Measurements from ENCODE around the gene REST. TPM values are rescaled to one million over a fixed set of nuclear protein-coding genes. Genes with fewer than 3 reads are reported as not detected.
"Not testable (repeated sequence)": the region's sequence is repeated elsewhere in the genome, so short reads cannot be mapped to it uniquely, and the experiment has no call there.

The REST gene
- total and polyA plus RNA-seq, 5 donors from 2014 or later = 68.0 to 141 (median 128) TPM

DNA sequence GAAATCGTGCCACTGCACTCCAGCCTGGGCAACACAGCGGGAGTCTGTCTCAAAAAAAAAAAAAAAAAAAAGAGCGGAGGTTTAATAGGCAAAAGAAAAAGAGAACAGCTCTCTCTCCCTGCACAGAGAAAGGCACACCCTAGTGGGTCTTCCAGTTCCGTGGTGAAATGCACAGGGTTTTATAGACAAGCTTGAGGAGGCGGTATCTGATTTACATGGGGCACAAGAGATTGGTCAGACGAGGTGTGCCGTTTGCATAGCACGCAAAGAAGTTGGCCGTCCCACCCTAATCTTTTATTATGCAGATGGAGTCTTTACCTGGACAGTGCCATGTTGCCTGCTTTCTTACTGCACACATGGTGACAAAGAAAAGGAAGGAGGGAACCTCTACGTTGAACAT, 33.5 kb upstream of the REST start:
- Mint-ChIP-seq H3K27ac (no peak overlapping the region), H3K9me3 (peaks cover 0 to 1% (median 0%) of the 10 kb centered on the region in 7 donors), H3K4me1 (peaks cover 0 to 2% (median 0%) of the 10 kb centered on the region in 4 donors), H3K27me3 (peaks cover 4% of the 10 kb centered on the region), H3K4me3 (no peak overlapping the region), H3K36me3 (no peaks in the 10 kb centered on the region)
- H3K36me3 ChIP-seq (ENCODE audit: control insufficient read depth, insufficient read depth, low read length) = no peaks in the 10 kb centered on the region
- DNase-seq (no peak), ATAC-seq (ENCODE audit: low read depth in 2 of 2) (no peak)
- no peaks in the 10 kb centered on the region for H3K9me3 ChIP-seq (ENCODE audit: control insufficient read depth in 2 of 2, low read length in 2 of 2)
- H3K4me1 ChIP-seq (ENCODE audit: control insufficient read depth, insufficient read depth, low read length, poor library complexity, severe bottlenecking) = no peaks in the 10 kb centered on the region
- no peaks in the 10 kb centered on the region for H3K27me3 ChIP-seq (ENCODE audit: control insufficient read depth, insufficient read depth, low read length)
- no peak overlapping the region for H3K27ac ChIP-seq (ENCODE audit: insufficient read depth, low read length, poor library complexity, severe bottlenecking)
- no peak overlapping the region for H3K4me3 ChIP-seq (ENCODE audit: low read depth, low read length)

- H3K4me3 Mint-ChIP-seq = no peak overlapping the region
- peaks cover 0 to 1% (median 0%) of the 10 kb centered on the region in 7 donors for H3K9me3 Mint-ChIP-seq
- DNase-seq = no peak
- no peaks in the 10 kb centered on the region for H3K27me3 ChIP-seq (ENCODE audit: control insufficient read depth, insufficient read depth, low read length)
- no peaks in the 10 kb centered on the region for H3K36me3 ChIP-seq (ENCODE audit: control insufficient read depth, insufficient read depth, low read length)
- peaks cover 0 to 2% (median 0%) of the 10 kb centered on the region in 4 donors for H3K4me1 Mint-ChIP-seq
- no peak for ATAC-seq (ENCODE audit: low read depth in 2 of 2)
- no peak overlapping the region for H3K27ac Mint-ChIP-seq
- H3K27ac ChIP-seq (ENCODE audit: insufficient read depth, low read length, poor library complexity, severe bottlenecking) = no peak overlapping the region
- H3K4me1 ChIP-seq (ENCODE audit: control insufficient read depth, insufficient read depth, low read length, poor library complexity, severe bottlenecking) = no peaks in the 10 kb centered on the region
- no peaks in the 10 kb centered on the region for H3K36me3 Mint-ChIP-seq
- no peak overlapping the region for H3K4me3 ChIP-seq (ENCODE audit: low read depth, low read length)
- no peaks in the 10 kb centered on the region for H3K9me3 ChIP-seq (ENCODE audit: control insufficient read depth in 2 of 2, low read length in 2 of 2)
- peaks cover 7% of the 10 kb centered on the region for H3K27me3 Mint-ChIP-seq
Measured at GRCh38 chr4:56874923-56875322, 32.8 kb upstream of the REST start.

GRCh38 chr4:56876264-56876663, 31.4 kb upstream of the REST start:
- no peaks in the 10 kb centered on the region for H3K36me3 Mint-ChIP-seq
- peaks cover 0 to 1% (median 0%) of the 10 kb centered on the region in 7 donors for H3K9me3 Mint-ChIP-seq
- H3K27me3 ChIP-seq (ENCODE audit: control insufficient read depth, insufficient read depth, low read length) = no peaks in the 10 kb centered on the region
- H3K4me1 ChIP-seq (ENCODE audit: control insufficient read depth, insufficient read depth, low read length, poor library complexity, severe bottlenecking) = no peaks in the 10 kb centered on the region
- no peak overlapping the region for H3K4me3 ChIP-seq (ENCODE audit: low read depth, low read length)
- no peak overlapping the region for H3K27ac Mint-ChIP-seq
- no peak overlapping the region for H3K27ac ChIP-seq (ENCODE audit: insufficient read depth, low read length, poor library complexity, severe bottlenecking)
- peaks cover 7% of the 10 kb centered on the region for H3K27me3 Mint-ChIP-seq
- ATAC-seq (ENCODE audit: low read depth in 2 of 2) (no peak), DNase-seq (no peak)
- peaks cover 0 to 2% (median 0%) of the 10 kb centered on the region in 4 donors for H3K4me1 Mint-ChIP-seq
- no peaks in the 10 kb centered on the region for H3K9me3 ChIP-seq (ENCODE audit: control insufficient read depth in 2 of 2, low read length in 2 of 2)
- H3K4me3 Mint-ChIP-seq = no peak overlapping the region
- H3K36me3 ChIP-seq (ENCODE audit: control insufficient read depth, insufficient read depth, low read length) = no peaks in the 10 kb centered on the region

- Histone ChIP-seq H3K27ac (ENCODE audit: insufficient read depth, low read length, poor library complexity, severe bottlenecking) (no peak overlapping the region), H3K36me3 (ENCODE audit: control insufficient read depth, insufficient read depth, low read length) (no peaks in the 10 kb centered on the region), H3K9me3 (ENCODE audit: control insufficient read depth in 2 of 2, low read length in 2 of 2) (no peaks in the 10 kb centered on the region), H3K4me1 (ENCODE audit: control insufficient read depth, insufficient read depth, low read length, poor library complexity, severe bottlenecking) (no peaks in the 10 kb centered on the region), H3K4me3 (ENCODE audit: low read depth, low read length) (no peak overlapping the region), H3K27me3 (ENCODE audit: control insufficient read depth, insufficient read depth, low read length) (no peaks in the 10 kb centered on the region)
- peaks cover 0 to 1% (median 0%) of the 10 kb centered on the region in 7 donors for H3K9me3 Mint-ChIP-seq
- H3K27me3 Mint-ChIP-seq = peaks cover 7% of the 10 kb centered on the region
- DNase-seq = no peak
- H3K4me3 Mint-ChIP-seq = no peak overlapping the region
- no peak for ATAC-seq (ENCODE audit: low read depth in 2 of 2)
- H3K27ac Mint-ChIP-seq = no peak overlapping the region
- H3K4me1 Mint-ChIP-seq = no peaks in the 10 kb centered on the region
- no peaks in the 10 kb centered on the region for H3K36me3 Mint-ChIP-seq
Measured at GRCh38 chr4:56879996-56880395, 27.7 kb upstream of the REST start.

GRCh38 chr4:56880572-56880971, 27.1 kb upstream of the REST start:
- no peaks in the 10 kb centered on the region for H3K4me1 Mint-ChIP-seq
- Histone ChIP-seq H3K4me1 (ENCODE audit: control insufficient read depth, insufficient read depth, low read length, poor library complexity, severe bottlenecking) (no peaks in the 10 kb centered on the region), H3K4me3 (ENCODE audit: low read depth, low read length) (no peak overlapping the region), H3K36me3 (ENCODE audit: control insufficient read depth, insufficient read depth, low read length) (no peaks in the 10 kb centered on the region), H3K9me3 (ENCODE audit: control insufficient read depth in 2 of 2, low read length in 2 of 2) (no peaks in the 10 kb centered on the region), H3K27me3 (ENCODE audit: control insufficient read depth, insufficient read depth, low read length) (no peaks in the 10 kb centered on the region), H3K27ac (ENCODE audit: insufficient read depth, low read length, poor library complexity, severe bottlenecking) (no peak overlapping the region)
- no peak overlapping the region for H3K27ac Mint-ChIP-seq
- H3K4me3 Mint-ChIP-seq = no peak overlapping the region
- H3K27me3 Mint-ChIP-seq = peaks cover 12% of the 10 kb centered on the region
- H3K36me3 Mint-ChIP-seq = no peaks in the 10 kb centered on the region
- H3K9me3 Mint-ChIP-seq = peaks cover 0 to 1% (median 0%) of the 10 kb centered on the region in 7 donors
- no peak for ATAC-seq (ENCODE audit: low read depth in 2 of 2)
- DNase-seq = no peak

DNA sequence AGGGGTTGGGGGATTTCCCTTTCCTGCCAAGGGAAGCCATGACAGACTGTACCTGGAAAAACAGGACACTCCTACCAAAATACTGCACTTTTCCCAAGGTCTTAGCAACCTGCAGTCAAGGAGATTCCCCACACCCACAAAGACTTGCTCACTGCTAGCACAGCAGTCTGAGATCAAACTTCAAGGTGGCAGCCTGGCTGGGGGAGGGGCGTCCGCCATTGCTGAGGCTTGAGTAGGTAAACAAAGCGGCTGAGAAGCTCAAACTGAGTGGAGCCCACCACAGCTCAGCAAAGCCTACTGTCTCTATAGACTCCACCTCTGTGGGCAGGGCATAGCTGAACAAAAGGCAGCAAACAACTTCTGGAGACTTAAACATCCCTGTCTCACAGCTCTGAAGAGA, 23.2 kb upstream of the REST start:
- H3K4me1 Mint-ChIP-seq; H3K27me3 ChIP-seq (ENCODE audit: control insufficient read depth, insufficient read depth, low read length); H3K4me3 Mint-ChIP-seq; H3K9me3 Mint-ChIP-seq; H3K9me3 ChIP-seq (ENCODE audit: control insufficient read depth in 2 of 2, low read length in 2 of 2); H3K4me3 ChIP-seq (ENCODE audit: low read depth, low read length); ATAC-seq (ENCODE audit: low read depth in 2 of 2); H3K4me1 ChIP-seq (ENCODE audit: control insufficient read depth, insufficient read depth, low read length, poor library complexity, severe bottlenecking); H3K27ac Mint-ChIP-seq; H3K36me3 Mint-ChIP-seq; DNase-seq; H3K36me3 ChIP-seq (ENCODE audit: control insufficient read depth, insufficient read depth, low read length); H3K27ac ChIP-seq (ENCODE audit: insufficient read depth, low read length, poor library complexity, severe bottlenecking): not testable (repeated sequence)
- peaks cover 34% of the 10 kb centered on the region for H3K27me3 Mint-ChIP-seq

GRCh38 chr4:56892691-56893090, 15.0 kb upstream of the REST start:
- H3K9me3 Mint-ChIP-seq = peaks cover 0 to 1% (median 0%) of the 10 kb centered on the region in 7 donors
- H3K27me3 Mint-ChIP-seq = peaks cover 13% of the 10 kb centered on the region
- H3K4me1 Mint-ChIP-seq = no peaks in the 10 kb centered on the region
- no peaks in the 10 kb centered on the region for H3K4me1 ChIP-seq (ENCODE audit: control insufficient read depth, insufficient read depth, low read length, poor library complexity, severe bottlenecking)
- DNase-seq = no peak
- no peaks in the 10 kb centered on the region for H3K27me3 ChIP-seq (ENCODE audit: control insufficient read depth, insufficient read depth, low read length)
- H3K4me3 ChIP-seq (ENCODE audit: low read depth, low read length) = no peak overlapping the region
- no peak overlapping the region for H3K27ac ChIP-seq (ENCODE audit: insufficient read depth, low read length, poor library complexity, severe bottlenecking)
- no peaks in the 10 kb centered on the region for H3K36me3 ChIP-seq (ENCODE audit: control insufficient read depth, insufficient read depth, low read length)
- no peak overlapping the region for H3K4me3 Mint-ChIP-seq
- no peak for ATAC-seq (ENCODE audit: low read depth in 2 of 2)
- no peak overlapping the region for H3K27ac Mint-ChIP-seq
- no peaks in the 10 kb centered on the region for H3K9me3 ChIP-seq (ENCODE audit: control insufficient read depth in 2 of 2, low read length in 2 of 2)
- H3K36me3 Mint-ChIP-seq = no peaks in the 10 kb centered on the region

DNA sequence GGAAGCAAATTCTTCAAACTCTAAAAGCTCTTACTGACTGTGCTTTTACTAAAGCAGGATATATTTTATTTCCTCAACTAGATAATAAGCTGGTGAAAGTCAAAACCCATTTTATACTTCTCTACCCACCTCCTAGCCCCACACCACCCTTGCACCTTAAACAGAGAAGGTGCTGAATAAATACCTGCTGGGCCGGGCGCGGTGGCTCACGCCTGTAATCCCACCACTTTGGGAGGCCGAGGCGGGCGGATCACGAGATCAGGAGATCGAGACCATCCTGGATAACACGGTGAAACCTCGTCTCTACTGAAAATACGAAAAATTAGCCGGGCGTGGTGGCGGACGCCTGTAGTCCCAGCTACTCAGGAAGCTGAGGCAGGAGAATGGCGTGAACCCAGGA, 9.9 kb upstream of the REST start:
- H3K36me3 Mint-ChIP-seq; H3K36me3 ChIP-seq (ENCODE audit: control insufficient read depth, insufficient read depth, low read length); H3K27me3 Mint-ChIP-seq; H3K27me3 ChIP-seq (ENCODE audit: control insufficient read depth, insufficient read depth, low read length); ATAC-seq (ENCODE audit: low read depth in 2 of 2); H3K27ac Mint-ChIP-seq; H3K9me3 Mint-ChIP-seq; H3K4me1 ChIP-seq (ENCODE audit: control insufficient read depth, insufficient read depth, low read length, poor library complexity, severe bottlenecking); H3K27ac ChIP-seq (ENCODE audit: insufficient read depth, low read length, poor library complexity, severe bottlenecking); H3K9me3 ChIP-seq (ENCODE audit: control insufficient read depth in 2 of 2, low read length in 2 of 2); H3K4me3 Mint-ChIP-seq; H3K4me3 ChIP-seq (ENCODE audit: low read depth, low read length); DNase-seq; H3K4me1 Mint-ChIP-seq: not testable (repeated sequence)
